Liver (tissue), 9 donors: ENCODE results near the gene ZNF74. TPM values are rescaled to one million over a fixed set of nuclear protein-coding genes. Genes with fewer than 3 reads are reported as not detected.

Source experiments
- DNase-seq: peaks from one replicate; pipeline ENCODE4 v3.0.0-alpha.2; 2017; ENCODE audit warnings: low spot score
- H3K27ac ChIP-seq, 2 donors: one replicate each; pipeline ENCODE4 v1.7.0; 2013; ENCODE audit warnings: inconsistent platforms in 2 of 2, low read length in 2 of 2, control low read depth in 1 of 2, low read depth in 1 of 2, mild to moderate bottlenecking in 1 of 2
- H3K27me3 ChIP-seq, 4 donors: one replicate each; pipeline versions ENCODE4 v1.6.1 to v1.7.0; 2013; ENCODE audit warnings: low read length in 3 of 4, inconsistent platforms in 1 of 4, mild to moderate bottlenecking in 1 of 4, moderate library complexity in 1 of 4; ENCODE audit not compliant: control insufficient read depth in 4 of 4, insufficient read depth in 4 of 4
- H3K36me3 ChIP-seq, 4 donors: one replicate each; pipeline versions ENCODE4 v1.6.1 to v1.7.0; 2013; ENCODE audit warnings: low read length in 3 of 4, mild to moderate bottlenecking in 3 of 4, low read depth in 1 of 4, moderate library complexity in 1 of 4; ENCODE audit not compliant: control insufficient read depth in 4 of 4, insufficient read depth in 3 of 4
- H3K4me1 ChIP-seq, 4 donors: one replicate each; pipeline versions ENCODE4 v1.6.1 to v1.7.0; 2013; ENCODE audit warnings: low read length in 3 of 4, mild to moderate bottlenecking in 3 of 4, moderate library complexity in 1 of 4; ENCODE audit not compliant: control insufficient read depth in 4 of 4, insufficient read depth in 4 of 4
- H3K4me3 ChIP-seq, 3 donors: one replicate each; pipeline versions ENCODE4 v1.6.1 to v1.7.0; 2013; ENCODE audit warnings: low read length in 3 of 3, control low read depth in 1 of 3, low read depth in 1 of 3, mild to moderate bottlenecking in 1 of 3
- H3K9ac ChIP-seq, 2 donors: one replicate each; pipeline ENCODE4 v1.7.0; 2013; ENCODE audit warnings: low read length in 2 of 2, mild to moderate bottlenecking in 2 of 2, moderate library complexity in 2 of 2, control low read depth in 1 of 2, low read depth in 1 of 2
- H3K9me3 ChIP-seq, 4 donors: one replicate each; pipeline versions ENCODE4 v1.6.1 to v1.7.0; 2013; ENCODE audit warnings: low read length in 3 of 4; ENCODE audit not compliant: control insufficient read depth in 4 of 4
- EGR1 ChIP-seq, 2 donors: IDR thresholded peaks; 2 replicates each; pipeline ENCODE4 v1.6.1; 2016 to 2018; ENCODE audit warnings: antibody characterized with exemption in 2 of 2, low read depth in 2 of 2
- FOXA1 ChIP-seq: IDR thresholded peaks from 2 replicates; pipeline ENCODE4 v1.6.1; 2016; ENCODE audit warnings: antibody characterized with exemption
- FOXA2 ChIP-seq: IDR thresholded peaks from 2 replicates; pipeline ENCODE4 v1.6.1; 2016; ENCODE audit warnings: antibody characterized with exemption
- GABPA ChIP-seq, 2 donors: IDR thresholded peaks in 1 of 2; conservative IDR thresholded peaks in 1 of 2; 2 replicates each; pipeline ENCODE4 v1.6.1; 2016; ENCODE audit warnings: antibody characterized with exemption in 2 of 2, mild to moderate bottlenecking in 1 of 2, moderate library complexity in 1 of 2
- HNF4A ChIP-seq, 2 donors: conservative IDR thresholded peaks; 2 replicates each; pipeline ENCODE4 v1.6.1; 2016; ENCODE audit warnings: antibody characterized with exemption in 2 of 2, mild to moderate bottlenecking in 2 of 2
- HNF4G ChIP-seq: IDR thresholded peaks from 2 replicates; pipeline ENCODE4 v1.6.1; 2016; ENCODE audit warnings: antibody characterized with exemption
- JUND ChIP-seq, 2 donors: IDR thresholded peaks; 2 replicates each; pipeline ENCODE4 v1.6.1; 2016; ENCODE audit warnings: antibody characterized with exemption in 2 of 2
- MAX ChIP-seq: IDR thresholded peaks from 2 replicates; pipeline ENCODE4 v1.6.1; 2016; ENCODE audit warnings: antibody characterized with exemption
- NR2F2 ChIP-seq: IDR thresholded peaks from 2 replicates; pipeline ENCODE4 v1.6.1; 2016; ENCODE audit warnings: antibody characterized with exemption
- RAD21 ChIP-seq, 2 donors: IDR thresholded peaks; 2 replicates each; pipeline ENCODE4 v1.6.1; 2016; ENCODE audit warnings: antibody characterized with exemption in 2 of 2, mild to moderate bottlenecking in 2 of 2
- RXRA ChIP-seq, 2 donors: IDR thresholded peaks; 2 replicates each; pipeline ENCODE4 v1.6.1; 2017 to 2018; ENCODE audit warnings: antibody characterized with exemption in 2 of 2, mild to moderate bottlenecking in 1 of 2
- SP1 ChIP-seq: IDR thresholded peaks from 2 replicates; pipeline ENCODE4 v1.6.1; 2018; ENCODE audit warnings: antibody characterized with exemption, mild to moderate bottlenecking
- TAF1 ChIP-seq: conservative IDR thresholded peaks from 2 replicates; pipeline ENCODE4 v1.6.1; 2016; ENCODE audit warnings: antibody characterized with exemption, mild to moderate bottlenecking
- YY1 ChIP-seq: IDR thresholded peaks from 2 replicates; pipeline ENCODE4 v1.6.1; 2016; ENCODE audit warnings: antibody characterized with exemption, mild to moderate bottlenecking
- ZBTB33 ChIP-seq: IDR thresholded peaks from 2 replicates; pipeline ENCODE4 v1.6.1; 2016; ENCODE audit warnings: antibody characterized with exemption
- WGBS: extraction: QIAGEN DNeasy Blood & Tissue Kit; methylation state at CpG from one replicate; pipeline ENCODE4 v1.1.7; 2013; 5-methylcytosine and 5-hydroxymethylcytosine counted together
- polyA plus RNA-seq, 2 donors: library from polyadenylated mRNA; stranded (reverse) in 1 of 2; unstranded in 1 of 2; fragments of 200-250 nt in 1 of 2; fragments of >200 nt in 1 of 2; fragmentation: Nextera tagmentation in 1 of 2; extraction: Ambion mirVana in 1 of 2; gene quantifications; one replicate each; pipeline versions ENCODE4 v1.2.1 to v1.2.3, GENCODE V29; 2013 to 2015
- total RNA-seq, 2 donors: library from RNA; depleted of rRNA; stranded (reverse); fragments of >200 nt; gene quantifications; one replicate each; pipeline ENCODE4 v1.2.3, GENCODE V29; 2014
- TF ChIP-seq, protein P1 (sequence below): IDR thresholded peaks from 2 replicates; pipeline ENCODE4 v1.6.1; 2016; ENCODE audit warnings: antibody characterized with exemption
- donor health status: healthy.
- donor health status: healthy.
- donor health status: healthy.
- donor health status: healthy.
- donor health status: healthy.

ZNF74 gene
- total and polyA plus RNA-seq, 4 donors = 0.99 to 5.0 (median 3.1) TPM

DNA sequence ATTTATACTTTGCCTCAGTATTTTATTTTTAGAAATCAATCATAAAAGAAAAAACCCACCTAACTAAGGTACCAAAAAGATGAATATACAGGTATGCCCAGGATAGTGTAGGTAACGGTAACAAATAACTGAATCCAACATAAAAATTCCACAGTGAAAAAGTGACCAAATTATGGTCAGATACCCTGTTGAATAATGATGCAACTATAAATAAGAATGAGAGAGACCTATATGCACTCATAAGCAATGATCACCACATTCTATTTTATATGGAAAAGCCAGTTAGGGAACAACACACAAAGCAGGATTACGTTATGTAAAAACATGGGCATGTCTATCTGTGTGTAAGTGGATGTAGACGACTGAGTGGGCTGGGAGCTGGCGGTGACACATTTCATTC lies 7.0 kb upstream of the ZNF74 start:
- H3K4me1 ChIP-seq = no peaks in the 10 kb centered on the region
- H3K9me3 ChIP-seq = no peaks in the 10 kb centered on the region
- WGBS = 91% methylated on average over 4 of the region's 4 CpGs
- no peak overlapping the region for H3K9ac ChIP-seq
- no peak for TF ChIP-seq GABPA (IDR thresholded peaks at IDR 0.05 in 1 of 2, conservative IDR thresholded peaks at IDR 0.05 in 1 of 2)
- no peak for TF ChIP-seq RXRA (IDR thresholded peaks at IDR 0.05)
- H3K36me3 ChIP-seq = no peaks in the 10 kb centered on the region
- H3K27ac ChIP-seq = no peak overlapping the region
- no peak for DNase-seq
- H3K4me3 ChIP-seq = no peak overlapping the region
- H3K27me3 ChIP-seq = peaks cover 0 to 2% (median 0%) of the 10 kb centered on the region in 4 donors

GRCh38 chr22:20388200-20388599 lies 5.8 kb upstream of the ZNF74 start:
- no peak for DNase-seq
- Histone ChIP-seq H3K27me3 (peaks cover 0 to 2% (median 0%) of the 10 kb centered on the region in 4 donors), H3K36me3 (no peaks in the 10 kb centered on the region), H3K4me1 (peaks cover 0 to 1% (median under 1%) of the 10 kb centered on the region in 4 donors), H3K9ac (no peak overlapping the region), H3K27ac (no peak overlapping the region), H3K4me3 (no peak overlapping the region), H3K9me3 (no peaks in the 10 kb centered on the region)
- no peak for TF ChIP-seq GABPA (IDR thresholded peaks at IDR 0.05 in 1 of 2, conservative IDR thresholded peaks at IDR 0.05 in 1 of 2)
- TF ChIP-seq, protein P1, sequence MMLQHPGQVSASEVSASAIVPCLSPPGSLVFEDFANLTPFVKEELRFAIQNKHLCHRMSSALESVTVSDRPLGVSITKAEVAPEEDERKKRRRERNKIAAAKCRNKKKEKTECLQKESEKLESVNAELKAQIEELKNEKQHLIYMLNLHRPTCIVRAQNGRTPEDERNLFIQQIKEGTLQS = no peak
- no peak for TF ChIP-seq MAX
- TF ChIP-seq YY1 = no peak
- TF ChIP-seq RXRA (IDR thresholded peaks at IDR 0.05) = no peak
- TF ChIP-seq ZBTB33 = no peak
- TF ChIP-seq EGR1 (IDR thresholded peaks at IDR 0.05; ENCODE audit: low read depth in 2 of 2) = no peak
- TF ChIP-seq JUND (IDR thresholded peaks at IDR 0.05) = no peak
- no peak for TF ChIP-seq FOXA1
- TF ChIP-seq HNF4A (conservative IDR thresholded peaks at IDR 0.05) = no peak
- no peak for TF ChIP-seq SP1
- TF ChIP-seq RAD21 (IDR thresholded peaks at IDR 0.05) = no peak
- TF ChIP-seq HNF4G = no peak
- no peak for TF ChIP-seq TAF1

GRCh38 chr22:20389288-20389687 lies 4.7 kb upstream of the ZNF74 start:
- peaks cover 0 to 11% (median 4%) of the 10 kb centered on the region in 4 donors for H3K4me1 ChIP-seq
- H3K27ac ChIP-seq = no peak overlapping the region
- H3K27me3 ChIP-seq = no peaks in the 10 kb centered on the region
- H3K9ac ChIP-seq = no peak overlapping the region
- no peaks in the 10 kb centered on the region for H3K9me3 ChIP-seq
- DNase-seq = no peak
- TF ChIP-seq RXRA (IDR thresholded peaks at IDR 0.05) = no peak
- TF ChIP-seq, protein P1 = no peak
- no peak for TF ChIP-seq FOXA2
- no peak for TF ChIP-seq TAF1
- no peak for TF ChIP-seq GABPA (IDR thresholded peaks at IDR 0.05 in 1 of 2, conservative IDR thresholded peaks at IDR 0.05 in 1 of 2)
- TF ChIP-seq YY1 = no peak
- no peak for TF ChIP-seq NR2F2
- no peak for TF ChIP-seq SP1
- TF ChIP-seq HNF4G = no peak
- no peak for TF ChIP-seq ZBTB33
- TF ChIP-seq HNF4A (conservative IDR thresholded peaks at IDR 0.05) = no peak
- TF ChIP-seq JUND (IDR thresholded peaks at IDR 0.05) = no peak
- no peak for TF ChIP-seq FOXA1
- TF ChIP-seq RAD21 (IDR thresholded peaks at IDR 0.05) = no peak
- H3K36me3 ChIP-seq = no peaks in the 10 kb centered on the region
- WGBS = 95% methylated on average over 6 of the region's 6 CpGs
- H3K4me3 ChIP-seq = no peak overlapping the region
